CD4-positive, alpha-beta T cell treated with Interleukin-4 for 4 hours (primary cell): Measurements from ENCODE around the gene ANK3.

Experiments used
- DNase-seq: peaks from one replicate; pipeline ENCODE4 v3.0.0-alpha.2; 2020

Gene ANK3

GRCh38 chr10:60208676-60209269, 180.9 kb downstream of the ANK3 start:
- DNase-seq = no peak

- no peak for DNase-seq
Observed at GRCh38 chr10:60207894-60208293, 181.8 kb downstream of the ANK3 start.

GRCh38 chr10:60206735-60207134, 182.9 kb downstream of the ANK3 start:
- DNase-seq = no peak

GRCh38 chr10:60205741-60206140, 183.9 kb downstream of the ANK3 start:
- DNase-seq = no peak

- DNase-seq = no peak
Observed at GRCh38 chr10:60203993-60204618, 185.6 kb downstream of the ANK3 start.

GRCh38 chr10:60200682-60201053, 189.0 kb downstream of the ANK3 start:
- DNase-seq = no peak

- DNase-seq = no peak
Observed at GRCh38 chr10:60200012-60200681, 189.5 kb downstream of the ANK3 start.

- no peak for DNase-seq
Observed at GRCh38 chr10:60197206-60197605, 192.5 kb downstream of the ANK3 start.

GRCh38 chr10:60194421-60194820, 195.3 kb downstream of the ANK3 start:
- no peak for DNase-seq

- no peak for DNase-seq
Observed at GRCh38 chr10:60192946-60193345, 196.7 kb downstream of the ANK3 start.

GRCh38 chr10:60189861-60190475, 199.7 kb downstream of the ANK3 start:
- no peak for DNase-seq

GRCh38 chr10:60188548-60188947, 201.1 kb downstream of the ANK3 start:
- DNase-seq = no peak

GRCh38 chr10:60187691-60188090, 202.0 kb downstream of the ANK3 start:
- no peak for DNase-seq

GRCh38 chr10:60186315-60187071, 203.2 kb downstream of the ANK3 start:
- DNase-seq = no peak

- DNase-seq = no peak
Observed at GRCh38 chr10:60185421-60185820, 204.3 kb downstream of the ANK3 start.

GRCh38 chr10:60182691-60183090, 207.0 kb downstream of the ANK3 start:
- no peak for DNase-seq

- DNase-seq = no peak
Observed at GRCh38 chr10:60176925-60177324, 212.8 kb downstream of the ANK3 start.

- no peak for DNase-seq
Observed at GRCh38 chr10:60175441-60175971, 214.2 kb downstream of the ANK3 start.

- DNase-seq = no peak
Observed at GRCh38 chr10:60172363-60172990, 217.2 kb downstream of the ANK3 start.

- DNase-seq = no peak
Observed at GRCh38 chr10:60171436-60172013, 218.2 kb downstream of the ANK3 start.

- DNase-seq = no peak
Observed at GRCh38 chr10:60170250-60170649, 219.4 kb downstream of the ANK3 start.

- DNase-seq = no peak
Observed at GRCh38 chr10:60169111-60169510, 220.6 kb downstream of the ANK3 start.
